DMS153 treated with DMSO at 0.1 percent for 48 hours (cell line): ENCODE results near the gene SLC27A5.

Experiments
- DNase-seq: peaks from one replicate; lab custom pipeline; 2025; ENCODE audit not compliant: unreplicated experiment; lab: John Stamatoyannopoulos, UW

SLC27A5 gene

GRCh38 chr19:58511353-58512208, at the start of gene SLC27A5:
Gene SLC27A5 (minus strand): TSS chr19:58511992. CDS start chr19:58511955, 37 bp downstream.
- DNase-seq = no peak

GRCh38 chr19:58560921-58561320, 49.1 kb upstream of the SLC27A5 start:
- no peak for DNase-seq

- DNase-seq = no peak
Observed at GRCh38 chr19:58560007-58560887, 48.5 kb upstream of the SLC27A5 start.

GRCh38 chr19:58559275-58560006, 47.6 kb upstream of the SLC27A5 start:
- DNase-seq = no peak

GRCh38 chr19:58558623-58559274, 47.0 kb upstream of the SLC27A5 start:
- no peak for DNase-seq

GRCh38 chr19:58558066-58558622, 46.4 kb upstream of the SLC27A5 start, which contains the start of gene UBE2M:
Gene UBE2M (minus strand): TSS chr19:58558611. CDS start chr19:58558381, 230 bp downstream.
- DNase-seq = no peak

- DNase-seq = no peak
Observed at GRCh38 chr19:58557221-58558065, 45.7 kb upstream of the SLC27A5 start.

- no peak for DNase-seq
Observed at GRCh38 chr19:58556622-58557220, 44.9 kb upstream of the SLC27A5 start.

- no peak for DNase-seq
Observed at GRCh38 chr19:58555920-58556621, 44.3 kb upstream of the SLC27A5 start.

GRCh38 chr19:58555369-58555885, 43.6 kb upstream of the SLC27A5 start:
- DNase-seq = no peak

GRCh38 chr19:58554494-58555368, 42.9 kb upstream of the SLC27A5 start, which contains the start of gene CHMP2A:
Gene CHMP2A (minus strand): TSS chr19:58555105. CDS start chr19:58554212, 893 bp downstream.
- no peak for DNase-seq

- DNase-seq = no peak
Observed at GRCh38 chr19:58553799-58554493, 42.2 kb upstream of the SLC27A5 start.

GRCh38 chr19:58552655-58553054, 40.9 kb upstream of the SLC27A5 start:
- no peak for DNase-seq

- no peak for DNase-seq
Observed at GRCh38 chr19:58551577-58552471, 40.0 kb upstream of the SLC27A5 start.

GRCh38 chr19:58551123-58551497, 39.3 kb upstream of the SLC27A5 start:
- no peak for DNase-seq
